Measurements from ENCODE around the gene CD79A.
A peak's percentile ranks its signal among the peaks of the same experiment; 100 is the strongest.
"Not testable (repeated sequence)": the region's sequence is repeated elsewhere in the genome, so short reads cannot be mapped to it uniquely, and the experiment has no call there.

The CD79A gene

GRCh38 chr19:41906916-41907680, 30.0 kb downstream of the CD79A start:
- Mint-ChIP-seq H3K27me3 (no peaks in the 10 kb centered on the region), H3K36me3 (ENCODE audit: insufficient read depth) (peaks cover 63% of the 10 kb centered on the region), H3K4me1 (peaks cover 63% of the 10 kb centered on the region), H3K4me3 (no peak overlapping the region), H3K9me3 (no peaks in the 10 kb centered on the region), H3K27ac (ENCODE audit: low read depth) (peak overlapping the region; percentile 68)
- DNase-seq (ENCODE audit: low spot score in 2 of 2) (no peak), ATAC-seq (replicated peaks; ENCODE audit: extremely low read depth, poor library complexity, severe bottlenecking) (no peak)

GRCh38 chr19:41907994-41908615, 31.0 kb downstream of the CD79A start:
- peaks cover 53% of the 10 kb centered on the region for H3K36me3 Mint-ChIP-seq (ENCODE audit: insufficient read depth)
- no peaks in the 10 kb centered on the region for H3K27me3 Mint-ChIP-seq
- peaks cover 63% of the 10 kb centered on the region for H3K4me1 Mint-ChIP-seq
- ATAC-seq (replicated peaks; ENCODE audit: extremely low read depth, poor library complexity, severe bottlenecking) (no peak), DNase-seq (ENCODE audit: low spot score in 2 of 2) (no peak)
- H3K9me3 Mint-ChIP-seq: no peaks in the 10 kb centered on the region
- no peak overlapping the region for H3K4me3 Mint-ChIP-seq
- H3K27ac Mint-ChIP-seq (ENCODE audit: low read depth): no peak overlapping the region

DNA sequence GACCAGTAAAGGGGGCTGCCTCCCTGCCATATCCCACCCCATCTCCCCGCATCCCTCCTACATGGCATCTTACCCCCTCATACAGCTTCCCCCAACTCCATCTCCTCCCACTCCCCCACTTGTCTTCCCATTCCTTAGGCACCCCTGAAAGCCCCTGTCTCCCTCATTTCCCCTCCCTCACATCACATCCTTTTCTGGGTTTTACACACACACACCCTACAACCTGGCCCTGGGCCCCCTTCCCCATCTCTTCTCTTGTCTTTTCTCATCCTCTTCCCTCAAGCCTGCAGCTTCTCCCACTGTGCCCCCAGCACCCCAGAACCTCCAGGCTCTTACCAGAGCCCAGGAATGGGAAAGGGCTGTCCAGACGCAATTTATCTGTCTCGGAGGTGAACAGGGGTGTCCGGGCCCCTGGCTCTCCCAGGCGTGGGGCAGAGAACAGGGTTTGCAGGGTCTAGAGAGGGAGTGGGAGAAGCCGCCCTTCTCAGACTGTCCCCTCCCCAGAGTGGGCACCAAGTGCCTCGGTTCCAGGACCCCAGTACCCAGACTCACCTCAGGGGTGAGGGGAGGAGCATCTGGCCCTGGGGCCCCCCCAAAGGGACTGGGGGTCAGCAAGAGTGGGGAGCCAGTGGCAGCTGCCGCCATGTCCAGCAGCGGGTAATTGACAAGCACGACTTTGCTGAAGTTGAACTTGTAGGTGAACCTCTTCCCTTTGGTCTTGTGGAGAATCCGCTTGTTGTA, 31.8 kb downstream of the CD79A start:
- no peak for DNase-seq (ENCODE audit: low spot score in 2 of 2)
- Mint-ChIP-seq H3K27ac (ENCODE audit: low read depth) (peak overlapping the region; percentile 25), H3K27me3 (peaks cover 4% of the 10 kb centered on the region), H3K36me3 (ENCODE audit: insufficient read depth) (peaks cover 47% of the 10 kb centered on the region), H3K9me3 (no peaks in the 10 kb centered on the region), H3K4me3 (no peak overlapping the region), H3K4me1 (peaks cover 65% of the 10 kb centered on the region)
- no peak for ATAC-seq (replicated peaks; ENCODE audit: extremely low read depth, poor library complexity, severe bottlenecking)

GRCh38 chr19:41909706-41910105, 32.6 kb downstream of the CD79A start:
- Mint-ChIP-seq H3K4me3 (no peak overlapping the region), H3K27me3 (peaks cover 11% of the 10 kb centered on the region), H3K9me3 (no peaks in the 10 kb centered on the region), H3K27ac (ENCODE audit: low read depth) (no peak overlapping the region), H3K36me3 (ENCODE audit: insufficient read depth) (peaks cover 39% of the 10 kb centered on the region), H3K4me1 (peaks cover 64% of the 10 kb centered on the region)
- no peak for ATAC-seq (replicated peaks; ENCODE audit: extremely low read depth, poor library complexity, severe bottlenecking)
- DNase-seq (ENCODE audit: low spot score in 2 of 2): no peak

- DNase-seq (ENCODE audit: low spot score in 2 of 2) (no peak), ATAC-seq (replicated peaks; ENCODE audit: extremely low read depth, poor library complexity, severe bottlenecking) (no peak)
- Mint-ChIP-seq H3K4me1 (peaks cover 56% of the 10 kb centered on the region), H3K27ac (ENCODE audit: low read depth) (peak overlapping the region; percentile 54), H3K9me3 (no peaks in the 10 kb centered on the region), H3K36me3 (ENCODE audit: insufficient read depth) (peaks cover 32% of the 10 kb centered on the region), H3K4me3 (no peak overlapping the region), H3K27me3 (peaks cover 11% of the 10 kb centered on the region)
These were observed 33.3 kb downstream of the CD79A start for GRCh38 chr19:41910240-41910991.

- H3K4me3 Mint-ChIP-seq: peak overlapping the region; percentile 11
- H3K27ac Mint-ChIP-seq (ENCODE audit: low read depth): peak overlapping the region; percentile 54
- H3K9me3 Mint-ChIP-seq: no peaks in the 10 kb centered on the region
- DNase-seq (ENCODE audit: low spot score in 2 of 2): no peak
- peaks cover 48% of the 10 kb centered on the region for H3K4me1 Mint-ChIP-seq
- H3K36me3 Mint-ChIP-seq (ENCODE audit: insufficient read depth): peaks cover 24% of the 10 kb centered on the region
- peaks cover 11% of the 10 kb centered on the region for H3K27me3 Mint-ChIP-seq
- ATAC-seq (replicated peaks; ENCODE audit: extremely low read depth, poor library complexity, severe bottlenecking): peak; percentile 29
These were observed 34.2 kb downstream of the CD79A start for GRCh38 chr19:41910992-41911888.

DNA sequence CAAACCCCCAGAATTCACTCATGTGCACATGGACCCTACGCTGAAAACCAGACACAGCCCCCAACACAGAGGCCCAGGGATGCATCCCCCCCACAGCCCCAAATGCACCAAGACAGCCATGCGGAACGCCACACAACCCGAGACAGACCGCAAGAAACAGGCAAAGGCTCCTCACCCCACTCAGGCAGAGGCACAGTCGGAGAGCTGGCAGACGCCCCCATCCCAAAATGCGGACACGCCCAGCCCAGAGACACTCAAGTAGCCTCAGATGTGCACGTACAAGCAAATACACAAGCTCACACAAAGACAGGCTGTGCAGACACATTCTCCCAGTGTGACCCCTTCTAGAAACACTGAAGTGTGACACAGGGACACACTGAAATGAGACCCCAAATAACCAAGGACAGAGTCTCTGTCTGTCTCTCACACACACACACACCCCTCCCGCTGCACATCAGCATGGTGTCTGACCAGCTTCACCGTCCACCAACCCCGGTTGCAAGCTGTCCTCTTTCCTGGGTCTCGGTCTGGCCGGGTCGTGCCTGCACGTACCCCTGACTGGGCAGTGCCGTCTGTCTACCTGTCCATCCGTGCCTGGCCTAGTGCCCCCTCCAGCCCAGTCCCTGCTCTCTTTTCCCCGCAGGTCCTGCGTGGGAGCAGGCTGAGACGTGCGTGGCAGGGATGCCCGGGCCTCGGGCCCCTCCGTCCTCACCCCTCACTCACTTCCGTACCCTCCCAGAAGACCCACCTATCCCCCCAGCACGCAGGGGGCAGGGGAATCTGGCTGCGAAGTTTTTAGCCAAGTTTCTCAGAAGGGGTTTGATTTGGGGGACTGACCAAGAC, 35.0 kb downstream of the CD79A start:
- Mint-ChIP-seq H3K27ac (ENCODE audit: low read depth) (peak overlapping the region; percentile 54), H3K4me1 (peaks cover 39% of the 10 kb centered on the region), H3K4me3 (peak overlapping the region; percentile 11), H3K27me3 (peaks cover 11% of the 10 kb centered on the region), H3K9me3 (no peaks in the 10 kb centered on the region), H3K36me3 (ENCODE audit: insufficient read depth) (peaks cover 18% of the 10 kb centered on the region)
- no peak for DNase-seq (ENCODE audit: low spot score in 2 of 2)
- ATAC-seq (replicated peaks; ENCODE audit: extremely low read depth, poor library complexity, severe bottlenecking): no peak

- ATAC-seq (replicated peaks; ENCODE audit: extremely low read depth, poor library complexity, severe bottlenecking): peak; percentile 18
- peaks cover 15% of the 10 kb centered on the region for H3K36me3 Mint-ChIP-seq (ENCODE audit: insufficient read depth)
- H3K27ac Mint-ChIP-seq (ENCODE audit: low read depth): peak overlapping the region; percentile 54
- H3K9me3 Mint-ChIP-seq: no peaks in the 10 kb centered on the region
- H3K4me3 Mint-ChIP-seq: no peak overlapping the region
- DNase-seq (ENCODE audit: low spot score in 2 of 2): no peak
- H3K4me1 Mint-ChIP-seq: peaks cover 35% of the 10 kb centered on the region
- H3K27me3 Mint-ChIP-seq: peaks cover 11% of the 10 kb centered on the region
These were observed 35.9 kb downstream of the CD79A start for GRCh38 chr19:41912899-41913537.

DNA sequence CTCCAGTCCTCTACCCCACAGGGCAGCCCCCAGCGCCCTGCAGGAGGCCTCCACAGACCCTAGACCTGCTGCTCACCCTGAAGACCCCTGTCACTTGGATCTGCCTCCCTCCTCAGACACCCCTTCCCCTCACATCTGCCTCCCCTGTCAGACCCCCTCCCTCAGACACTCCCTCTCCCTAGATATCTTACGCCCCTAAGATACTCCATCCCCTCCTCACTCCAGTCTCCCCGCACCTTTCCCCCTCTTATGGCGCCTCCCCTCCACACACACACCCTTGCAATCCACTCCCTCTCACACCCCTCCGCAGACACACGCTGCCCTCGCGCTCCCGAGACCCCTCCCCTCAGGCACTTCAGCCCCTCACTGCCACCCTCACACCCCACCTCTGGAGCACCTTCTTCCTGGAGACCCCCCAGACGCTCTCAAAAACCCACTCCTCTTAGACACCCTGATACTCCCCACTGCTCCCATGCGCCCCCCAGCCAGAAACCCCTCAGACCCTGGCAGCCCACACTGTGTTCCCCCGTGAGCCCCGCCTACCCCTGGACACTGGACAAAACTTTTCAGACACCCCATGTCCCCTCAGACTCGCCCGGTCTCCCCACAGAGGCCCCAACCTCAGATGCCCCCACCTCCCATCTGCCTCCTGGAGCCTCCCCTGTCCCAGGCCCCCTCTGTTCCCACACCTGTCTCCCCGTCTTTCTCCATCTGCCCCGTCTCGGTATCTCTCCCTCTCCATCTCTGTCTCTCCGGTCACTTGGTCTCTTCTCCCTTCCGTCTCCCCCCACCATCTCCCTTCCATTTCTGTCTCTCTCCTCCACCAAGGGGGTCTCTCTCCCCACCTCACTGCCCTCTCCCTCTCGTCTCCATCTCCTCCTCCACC, 36.7 kb downstream of the CD79A start:
- Mint-ChIP-seq H3K27me3 (peaks cover 11% of the 10 kb centered on the region), H3K27ac (ENCODE audit: low read depth) (peak overlapping the region; percentile 54), H3K4me1 (peaks cover 33% of the 10 kb centered on the region), H3K4me3 (no peak overlapping the region), H3K36me3 (ENCODE audit: insufficient read depth) (peaks cover 12% of the 10 kb centered on the region), H3K9me3 (no peaks in the 10 kb centered on the region)
- ATAC-seq (replicated peaks; ENCODE audit: extremely low read depth, poor library complexity, severe bottlenecking): no peak
- no peak for DNase-seq (ENCODE audit: low spot score in 2 of 2)

DNA sequence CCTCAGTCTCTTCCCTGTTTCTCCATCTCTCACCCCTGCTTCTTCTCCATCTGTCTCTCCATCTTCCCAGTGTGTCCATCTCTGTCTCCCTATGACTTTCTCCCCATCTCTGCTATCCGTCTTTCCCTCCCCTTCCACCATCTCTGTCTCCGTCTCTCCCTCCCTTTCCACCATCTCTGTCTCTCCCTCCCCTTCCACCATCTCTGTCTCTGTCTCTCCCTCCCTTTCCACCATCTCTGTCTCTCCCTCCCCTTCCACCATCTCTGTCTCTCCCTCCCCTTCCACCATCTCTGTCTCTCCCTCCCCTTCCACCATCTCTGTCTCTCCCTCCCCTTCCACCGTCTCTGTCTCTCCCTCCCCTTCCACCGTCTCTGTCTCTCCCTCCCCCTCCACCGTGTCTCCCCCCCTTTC, 37.4 kb downstream of the CD79A start:
- ATAC-seq (replicated peaks; ENCODE audit: extremely low read depth, poor library complexity, severe bottlenecking); H3K36me3 Mint-ChIP-seq (ENCODE audit: insufficient read depth); H3K9me3 Mint-ChIP-seq; H3K4me3 Mint-ChIP-seq; DNase-seq (ENCODE audit: low spot score in 2 of 2): not testable (repeated sequence)
- Mint-ChIP-seq H3K4me1 (peaks cover 27% of the 10 kb centered on the region), H3K27ac (ENCODE audit: low read depth) (peak overlapping the region; percentile 54), H3K27me3 (peaks cover 11% of the 10 kb centered on the region)
